Suppressor macrophage treated with lipopolysaccharide for 4 hours (primary cell): Measurements from ENCODE around the gene RGP1.

Experiments used
- DNase-seq: peaks from one replicate; pipeline ENCODE4 v3.0.0-alpha.2; 2020

RGP1 gene

DNA sequence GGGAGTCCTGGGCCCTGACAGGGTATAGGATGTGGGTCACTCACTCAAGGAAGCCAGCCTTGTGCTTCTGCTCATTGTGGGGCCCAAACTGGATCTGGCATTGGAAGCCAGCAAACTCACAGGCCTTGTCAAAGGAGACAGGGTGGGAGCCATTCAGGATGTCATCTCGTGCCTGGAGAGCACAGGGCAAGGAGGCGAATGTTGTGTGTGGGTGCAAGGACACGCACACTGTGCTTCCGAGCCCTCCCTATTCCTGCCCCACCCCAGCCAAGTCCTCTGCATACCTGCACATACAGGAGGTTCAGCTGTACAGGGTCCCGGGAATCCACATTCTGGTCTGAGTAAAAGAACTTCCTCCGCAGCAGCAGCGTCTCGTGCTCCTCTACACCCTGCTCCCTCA lies 25.2 kb upstream of the RGP1 start:
- no peak for DNase-seq

DNA sequence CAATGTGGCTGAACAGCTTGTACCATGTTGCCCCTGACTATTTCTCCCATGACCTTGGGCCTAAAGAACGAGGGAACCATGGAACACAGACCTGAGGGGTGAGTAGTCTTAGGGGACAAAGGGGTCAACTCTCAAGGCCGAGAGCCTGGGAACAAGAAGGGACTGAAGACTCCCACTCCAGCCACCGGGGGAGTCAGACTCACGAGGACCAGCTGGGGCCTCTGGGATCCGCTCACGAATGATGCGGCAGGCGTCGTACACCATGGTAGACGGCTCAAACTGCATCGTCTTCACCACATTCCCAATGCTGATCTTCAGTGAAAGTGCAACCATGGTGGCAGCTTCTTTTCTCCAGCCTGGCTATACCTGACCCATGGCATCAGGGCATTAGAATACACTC lies 23.7 kb upstream of the RGP1 start:
- DNase-seq: no peak

DNA sequence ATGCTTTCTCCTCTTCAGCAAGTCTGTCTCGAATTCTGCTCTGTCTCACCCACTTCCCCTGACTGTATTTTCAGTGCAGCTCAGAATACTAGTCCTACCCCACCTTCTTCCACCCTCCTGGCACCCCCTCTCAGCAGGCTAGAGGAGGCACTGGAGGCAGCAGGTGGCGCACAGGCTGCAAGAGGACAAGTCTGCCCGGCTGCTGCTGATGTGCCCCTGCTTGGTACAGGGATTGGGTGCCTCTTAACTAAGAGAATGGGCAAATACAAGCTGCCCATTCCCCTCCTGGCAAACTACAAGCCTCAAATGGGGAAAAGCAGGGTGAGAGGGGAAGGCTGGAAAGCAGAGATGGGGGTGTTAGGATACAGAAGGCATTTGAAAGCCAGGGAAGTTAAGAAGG lies 22.2 kb upstream of the RGP1 start:
- DNase-seq: peak; percentile 20

DNA sequence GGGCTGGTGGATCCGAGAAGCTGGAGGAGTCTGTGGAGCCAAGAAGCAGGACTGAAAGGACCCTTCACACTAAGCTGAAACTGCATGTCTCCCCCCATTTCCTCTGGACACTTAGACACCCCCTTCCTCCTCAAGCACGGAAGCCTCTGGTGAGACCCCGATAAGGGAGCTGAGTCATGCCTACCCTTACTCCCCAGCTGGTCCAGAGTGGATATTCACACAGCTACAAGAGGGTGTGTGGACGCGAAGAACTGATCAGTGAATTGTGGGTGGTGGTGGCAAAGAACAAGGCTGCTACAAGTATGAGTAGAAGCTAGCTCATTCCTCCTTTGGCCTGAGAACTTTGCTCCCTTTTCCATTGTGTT lies 21.4 kb upstream of the RGP1 start:
- DNase-seq: no peak

DNA sequence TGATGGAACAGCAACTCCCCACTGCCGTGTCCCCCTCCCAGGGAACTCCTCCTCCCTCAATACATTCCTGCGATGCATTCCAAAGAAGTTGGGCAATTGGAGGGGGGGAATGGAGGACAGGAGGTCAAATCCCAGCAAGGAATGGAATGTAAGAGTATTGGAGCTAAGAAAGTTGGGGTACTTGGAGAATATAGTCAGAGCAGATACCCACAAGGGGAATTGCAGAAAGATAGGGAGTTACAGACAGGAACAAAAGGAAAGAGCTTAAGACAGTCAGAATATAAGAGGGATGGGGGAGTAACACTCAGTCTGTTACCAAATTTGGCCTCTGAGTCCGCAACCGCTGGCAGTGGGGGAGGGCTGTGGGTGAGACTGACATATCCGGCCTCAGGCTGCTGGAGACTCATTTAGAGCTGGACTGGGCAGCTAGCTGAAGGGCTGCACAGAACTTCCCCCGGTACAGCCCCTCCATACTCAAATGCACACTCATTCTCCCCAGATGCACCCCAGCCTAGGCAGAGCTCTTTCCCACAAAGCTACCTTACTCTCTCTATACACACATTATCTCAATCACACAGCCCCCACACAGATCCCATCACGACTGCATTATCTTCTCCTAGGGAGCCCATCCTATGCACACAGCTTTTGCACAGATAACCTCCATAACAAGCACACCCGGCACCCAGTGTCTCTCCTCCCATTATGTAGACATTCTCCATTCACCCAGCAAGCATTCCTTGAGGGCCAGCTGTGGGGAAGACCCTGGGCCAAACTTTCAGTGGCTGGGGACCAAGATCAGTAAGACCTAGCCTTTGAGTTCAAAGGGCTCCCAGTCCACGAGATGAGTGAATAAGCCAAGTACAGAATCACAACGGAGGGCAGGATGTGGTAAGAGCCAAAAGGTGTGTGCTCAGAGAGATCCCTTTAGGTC lies 20.8 kb upstream of the RGP1 start:
- DNase-seq: peak; percentile 81

DNA sequence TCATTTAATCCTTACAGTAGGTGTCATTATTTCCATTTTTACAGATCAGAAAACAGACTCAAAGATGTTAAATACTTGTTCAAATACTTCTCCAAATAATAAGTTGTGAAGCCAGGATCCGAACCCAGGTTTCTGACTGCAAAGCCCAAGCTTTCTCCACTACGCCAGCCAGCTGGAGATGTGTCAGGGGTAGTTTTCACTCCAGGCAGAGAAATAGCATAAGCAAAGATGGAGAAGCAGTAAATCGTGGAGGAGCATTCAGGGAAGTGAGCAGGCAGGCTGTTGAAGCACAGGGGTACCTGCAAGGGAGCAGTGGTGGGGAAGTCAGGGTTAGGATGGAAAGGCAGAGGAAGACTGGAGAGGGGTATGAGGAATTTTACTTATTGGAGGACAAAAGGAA lies 20.0 kb upstream of the RGP1 start:
- no peak for DNase-seq

DNA sequence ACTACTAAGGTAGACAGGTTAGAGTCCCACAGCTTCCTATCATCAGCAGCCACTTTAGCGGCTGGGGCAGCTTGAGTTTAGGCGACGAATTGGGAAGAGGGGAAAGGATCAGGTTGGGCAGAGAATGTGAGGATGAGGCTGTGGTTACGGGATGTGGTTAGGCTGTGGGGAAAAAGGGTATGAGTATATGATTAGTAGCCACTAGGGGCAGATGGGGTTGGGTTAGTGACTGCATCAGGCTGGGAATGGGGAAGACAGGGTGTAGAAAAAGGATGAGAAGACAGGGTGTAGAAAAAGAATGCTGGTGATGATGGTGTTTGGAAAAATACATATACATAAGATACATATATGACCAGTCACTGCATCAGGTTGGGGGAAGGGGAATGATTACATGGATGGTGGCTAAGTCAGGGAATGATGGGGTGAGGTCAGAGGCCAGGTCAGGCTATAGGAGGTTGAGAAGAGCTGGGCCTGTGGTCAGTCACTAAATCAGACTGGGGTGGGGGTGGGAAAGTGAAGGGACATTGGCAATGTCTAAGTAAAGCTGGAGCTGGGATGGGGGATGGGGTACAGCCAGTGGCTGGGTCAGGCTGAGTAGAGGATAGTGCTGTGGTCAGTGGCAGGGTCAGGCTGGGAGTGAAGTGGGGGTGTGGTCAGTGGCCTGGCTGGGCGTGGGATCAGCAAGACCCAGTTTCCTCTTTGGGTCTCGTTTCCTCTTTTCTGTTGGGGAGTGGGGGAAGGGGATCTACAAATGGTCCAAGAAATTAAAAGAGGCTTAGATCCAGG lies 19.2 kb upstream of the RGP1 start:
- peak; percentile 86 for DNase-seq

DNA sequence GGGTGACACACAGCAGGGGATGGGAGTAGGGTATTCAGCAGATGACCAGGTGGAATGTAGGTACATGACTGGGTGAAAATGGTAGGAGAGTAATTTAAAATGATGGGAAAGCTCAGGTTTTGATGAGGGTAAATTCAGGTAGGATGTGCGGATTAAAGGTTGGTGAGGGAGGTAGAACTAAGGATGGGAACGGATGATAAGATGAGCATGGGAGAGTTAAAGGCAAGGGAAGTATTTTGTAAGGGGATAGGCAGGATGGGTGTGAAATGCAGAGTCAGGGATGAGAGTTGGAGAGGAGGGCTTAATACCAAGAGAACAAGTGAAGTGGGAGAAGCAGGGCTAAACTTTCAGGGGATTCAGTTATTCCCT lies 18.6 kb upstream of the RGP1 start:
- no peak for DNase-seq

DNA sequence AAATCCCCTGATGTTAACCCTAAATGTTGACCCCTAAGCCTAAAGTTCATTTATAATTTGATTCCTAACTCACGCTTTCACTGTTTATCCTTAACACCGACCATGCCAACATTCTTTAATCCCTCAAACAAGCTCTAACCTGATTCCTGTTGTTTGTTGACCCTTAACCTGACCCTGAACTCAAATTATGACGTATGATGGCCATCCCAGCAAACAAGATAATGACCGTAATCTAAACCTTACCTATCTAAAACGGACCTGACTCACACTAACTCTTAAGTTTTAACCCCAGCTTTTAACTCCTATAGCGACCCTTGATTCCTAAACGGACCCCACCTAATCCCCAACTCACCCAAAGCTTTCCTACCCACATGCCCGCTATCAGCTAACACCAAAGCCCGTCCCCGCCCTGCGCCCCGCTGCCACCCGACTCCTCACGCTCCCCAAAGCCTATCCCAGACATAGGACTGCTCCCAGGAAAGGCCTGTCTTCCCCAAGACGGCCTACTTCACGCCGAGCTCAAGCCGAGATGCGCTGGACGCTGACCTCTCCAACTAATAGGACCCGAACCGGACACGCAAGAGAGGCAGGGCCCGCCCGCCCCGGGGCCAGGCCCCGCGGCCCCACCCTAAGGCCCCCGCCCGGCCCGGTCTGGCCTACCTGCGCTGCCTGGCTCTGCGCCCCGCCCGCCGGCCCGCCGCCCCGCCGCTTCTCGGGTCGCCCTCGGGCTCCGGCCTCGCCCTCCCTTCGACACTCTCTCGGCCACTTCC lies 17.5 kb upstream of the RGP1 start:
- no peak for DNase-seq

DNA sequence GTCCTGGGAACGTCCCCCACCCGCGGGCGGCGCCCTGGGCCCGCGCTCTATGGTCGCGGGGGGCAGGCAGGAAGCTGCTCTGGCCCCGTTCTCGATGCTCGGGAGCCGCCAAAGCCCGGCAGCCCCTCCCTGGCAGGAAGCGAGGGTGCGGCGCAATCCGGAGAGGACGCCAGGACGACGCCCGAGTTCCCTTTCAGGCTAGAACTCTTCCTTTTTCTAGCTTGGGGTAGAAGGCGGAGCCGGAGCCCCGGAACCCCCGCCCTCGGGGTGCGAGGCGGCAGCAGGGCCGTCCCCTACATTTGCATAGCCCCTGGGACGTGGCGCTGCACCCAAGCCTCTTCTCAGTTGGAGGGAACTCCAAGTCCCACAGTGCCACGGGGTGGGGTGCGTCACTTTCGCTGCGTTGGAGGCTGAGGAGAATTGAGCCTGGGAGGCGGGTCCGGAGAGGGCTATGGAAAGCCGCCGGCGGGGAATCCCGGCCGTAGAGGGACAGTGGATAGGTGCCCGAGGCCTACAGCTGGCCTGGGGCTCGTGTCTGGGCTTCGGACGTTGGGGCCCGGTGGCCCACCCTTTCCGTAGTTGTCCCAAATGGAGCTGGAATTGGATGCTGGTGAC lies 16.8 kb upstream of the RGP1 start, which contains the start of the genes CREB3 and TLN1:
Gene CREB3 (plus strand): TSS at position 482 of the 615 bp plus-strand sequence. CDS start 107 bp downstream, at position 589.
Gene TLN1 (minus strand): TSS at position 11 of the 615 bp plus-strand sequence. CDS start 6,501 bp downstream, outside the sequence.
- DNase-seq: peak; percentile 100

DNA sequence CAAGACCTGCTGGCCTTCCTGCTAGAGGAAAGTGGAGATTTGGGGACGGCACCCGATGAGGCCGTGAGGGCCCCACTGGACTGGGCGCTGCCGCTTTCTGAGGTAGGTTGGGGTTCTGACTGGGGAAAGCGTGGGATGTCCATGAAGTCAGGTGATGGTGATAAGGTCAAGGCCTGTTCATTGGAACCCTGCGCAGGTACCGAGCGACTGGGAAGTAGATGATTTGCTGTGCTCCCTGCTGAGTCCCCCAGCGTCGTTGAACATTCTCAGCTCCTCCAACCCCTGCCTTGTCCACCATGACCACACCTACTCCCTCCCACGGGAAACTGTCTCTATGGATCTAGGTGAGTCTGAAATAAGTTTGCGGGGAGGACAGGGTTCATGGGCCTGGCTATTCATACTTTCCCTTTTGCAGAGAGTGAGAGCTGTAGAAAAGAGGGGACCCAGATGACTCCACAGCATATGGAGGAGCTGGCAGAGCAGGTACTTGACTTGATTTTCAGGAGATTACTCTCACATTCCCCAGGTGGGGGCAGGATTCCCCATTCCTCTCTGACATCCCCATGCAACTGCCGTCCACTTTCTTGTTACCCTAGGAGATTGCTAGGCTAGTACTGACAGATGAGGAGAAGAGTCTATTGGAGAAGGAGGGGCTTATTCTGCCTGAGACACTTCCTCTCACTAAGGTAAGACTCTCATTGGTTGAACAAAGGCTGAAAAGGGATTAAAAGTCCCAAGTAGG lies 16.1 kb upstream of the RGP1 start:
- DNase-seq: peak; percentile 47

DNA sequence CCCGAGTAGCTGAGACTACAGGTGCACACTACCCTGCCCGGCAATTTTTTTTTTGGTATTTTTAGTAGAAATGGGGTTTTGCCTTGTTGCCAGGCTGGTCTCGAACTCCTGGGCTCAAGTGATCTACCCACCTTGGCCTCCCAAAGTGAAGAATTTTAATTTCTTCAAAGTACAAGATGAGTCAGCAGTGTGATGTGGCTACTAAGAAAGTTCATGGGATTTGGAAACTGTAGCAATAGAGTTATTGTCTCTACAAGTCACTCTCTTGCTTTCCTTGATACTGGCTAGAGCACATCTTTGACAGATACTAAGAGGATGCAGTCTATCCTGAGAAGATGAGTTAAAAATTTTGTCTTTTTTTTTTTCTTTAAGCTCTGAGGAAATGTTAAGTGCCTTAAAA lies 15.0 kb upstream of the RGP1 start:
- no peak for DNase-seq

DNA sequence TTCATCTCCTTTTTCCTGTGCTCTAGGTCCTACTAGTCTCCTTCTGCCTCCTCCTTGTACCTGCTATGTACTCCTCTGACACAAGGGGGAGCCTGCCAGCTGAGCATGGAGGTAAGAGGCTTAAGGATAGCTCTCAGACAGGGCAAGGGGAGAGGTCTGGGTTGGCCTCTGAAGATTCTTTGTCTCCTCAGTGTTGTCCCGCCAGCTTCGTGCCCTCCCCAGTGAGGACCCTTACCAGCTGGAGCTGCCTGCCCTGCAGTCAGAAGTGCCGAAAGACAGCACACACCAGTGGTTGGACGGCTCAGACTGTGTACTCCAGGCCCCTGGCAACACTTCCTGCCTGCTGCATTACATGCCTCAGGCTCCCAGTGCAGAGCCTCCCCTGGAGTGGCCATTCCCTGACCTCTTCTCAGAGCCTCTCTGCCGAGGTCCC lies 12.9 kb upstream of the RGP1 start:
- peak; percentile 74 for DNase-seq

DNA sequence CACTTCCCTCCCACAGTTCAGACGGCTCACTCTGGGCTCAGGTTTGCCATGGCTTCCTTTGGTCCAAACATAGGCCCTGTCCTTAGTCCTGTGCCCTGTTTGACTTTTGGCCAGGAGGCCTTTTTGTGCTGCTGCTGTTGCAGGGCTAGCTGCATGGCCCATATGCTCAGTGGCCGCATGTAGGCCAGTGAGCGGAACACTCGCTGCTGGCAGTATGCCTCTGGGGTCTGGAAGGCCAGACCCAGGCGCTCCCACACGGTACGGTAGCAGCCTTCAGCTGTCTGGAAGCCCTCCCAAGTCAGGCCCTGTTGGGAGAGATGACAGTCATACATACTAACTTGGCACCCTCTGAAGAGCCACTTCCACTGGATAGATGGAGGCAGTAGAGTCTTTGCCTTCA lies 11.9 kb upstream of the RGP1 start:
- no peak for DNase-seq

DNA sequence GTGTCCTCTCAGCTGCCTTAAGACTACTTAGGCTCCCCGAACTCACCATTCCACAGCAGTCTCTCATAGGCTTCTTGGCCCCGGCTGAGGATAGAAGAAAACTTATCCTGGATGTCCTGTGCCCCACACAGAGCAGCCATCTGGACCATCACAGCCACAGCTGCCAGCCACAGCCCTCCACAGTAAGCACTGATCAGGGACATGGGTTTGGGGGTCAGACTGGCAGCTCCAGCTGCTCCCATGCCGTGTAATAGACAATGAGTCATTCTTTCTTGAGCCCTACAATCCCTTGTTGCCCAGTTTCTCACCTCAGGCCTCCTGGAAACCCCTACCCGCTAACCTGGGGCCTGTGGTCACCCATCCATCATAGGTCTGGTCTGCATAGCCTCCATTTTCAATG lies 10.9 kb upstream of the RGP1 start:
- no peak for DNase-seq

DNA sequence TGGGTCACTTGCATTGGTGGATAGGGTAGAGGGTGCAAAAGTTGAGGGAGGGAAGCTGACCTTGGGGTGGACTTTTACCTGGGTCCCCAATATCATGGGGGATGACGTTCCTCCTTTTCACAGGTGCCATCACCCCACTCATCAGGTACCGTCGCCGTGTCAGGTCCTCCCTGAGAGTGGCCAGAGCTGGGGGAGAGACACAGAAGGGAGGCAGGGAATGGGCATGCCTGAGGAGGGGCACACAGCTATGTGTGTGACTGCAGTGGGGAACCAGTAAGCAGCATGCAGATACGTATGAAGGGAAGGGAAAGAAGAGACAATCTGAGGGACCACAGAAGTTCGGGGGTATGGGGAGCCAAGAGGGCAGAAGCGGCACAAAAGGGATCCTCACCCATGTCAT lies 10.2 kb upstream of the RGP1 start:
- DNase-seq: no peak

DNA sequence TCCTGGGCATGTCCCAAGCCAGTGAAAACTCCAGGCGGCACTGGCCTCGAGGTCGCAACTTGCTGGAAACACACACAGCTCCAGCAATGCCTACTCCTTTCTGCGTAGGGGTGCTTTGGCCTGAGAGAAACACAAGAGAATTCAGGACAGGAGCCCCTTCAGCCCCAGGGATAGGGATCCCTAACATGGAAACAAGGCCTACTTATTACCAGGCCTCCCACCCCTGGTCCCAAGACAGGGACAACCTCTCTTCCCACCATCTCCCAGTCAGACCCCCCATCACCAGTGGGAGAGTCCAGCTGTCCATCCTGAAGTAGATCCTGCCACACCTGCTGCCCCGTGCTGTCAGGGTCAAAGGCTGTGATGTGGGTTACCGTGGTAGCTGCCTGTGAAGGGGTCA lies 8.8 kb upstream of the RGP1 start:
- DNase-seq: no peak

DNA sequence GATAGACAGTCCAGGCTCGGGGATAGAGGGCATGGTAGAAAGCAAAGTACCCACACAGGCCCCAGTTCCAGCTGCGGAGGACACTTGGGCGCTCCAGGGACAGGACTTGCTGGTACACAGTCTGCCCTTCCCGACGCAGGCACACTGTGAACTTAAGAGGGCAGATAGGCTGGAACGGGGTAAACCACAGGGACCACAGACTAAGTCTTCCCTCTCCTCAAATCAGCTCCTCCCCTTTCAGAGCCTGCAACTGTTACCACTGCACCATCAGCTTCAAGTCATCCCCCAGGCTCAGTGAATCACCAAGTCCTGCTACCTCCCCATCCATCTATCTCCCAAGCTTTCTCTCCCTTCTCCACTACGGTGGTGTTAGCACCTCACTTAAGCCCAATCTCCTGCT lies 7.3 kb upstream of the RGP1 start:
- no peak for DNase-seq

DNA sequence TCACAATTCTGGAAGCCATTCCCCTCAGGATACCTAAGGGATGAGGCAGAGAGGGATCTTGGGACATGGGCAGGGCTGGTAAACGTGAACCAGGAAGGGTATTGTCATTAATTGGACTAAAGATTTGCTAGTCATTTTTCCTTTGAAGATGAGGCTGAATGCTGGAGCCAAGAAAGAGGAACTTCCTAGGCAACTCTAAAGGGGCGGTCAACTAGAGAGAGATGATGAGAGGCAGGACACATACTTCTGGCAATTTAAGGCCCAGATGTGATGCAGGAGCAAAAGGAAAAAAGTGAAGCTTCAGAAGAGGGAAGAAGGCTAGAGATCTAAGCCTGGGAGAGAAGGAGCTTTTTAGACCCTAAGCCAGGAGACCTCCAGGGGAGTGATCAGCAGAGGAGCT lies 5.6 kb upstream of the RGP1 start:
- DNase-seq: no peak

DNA sequence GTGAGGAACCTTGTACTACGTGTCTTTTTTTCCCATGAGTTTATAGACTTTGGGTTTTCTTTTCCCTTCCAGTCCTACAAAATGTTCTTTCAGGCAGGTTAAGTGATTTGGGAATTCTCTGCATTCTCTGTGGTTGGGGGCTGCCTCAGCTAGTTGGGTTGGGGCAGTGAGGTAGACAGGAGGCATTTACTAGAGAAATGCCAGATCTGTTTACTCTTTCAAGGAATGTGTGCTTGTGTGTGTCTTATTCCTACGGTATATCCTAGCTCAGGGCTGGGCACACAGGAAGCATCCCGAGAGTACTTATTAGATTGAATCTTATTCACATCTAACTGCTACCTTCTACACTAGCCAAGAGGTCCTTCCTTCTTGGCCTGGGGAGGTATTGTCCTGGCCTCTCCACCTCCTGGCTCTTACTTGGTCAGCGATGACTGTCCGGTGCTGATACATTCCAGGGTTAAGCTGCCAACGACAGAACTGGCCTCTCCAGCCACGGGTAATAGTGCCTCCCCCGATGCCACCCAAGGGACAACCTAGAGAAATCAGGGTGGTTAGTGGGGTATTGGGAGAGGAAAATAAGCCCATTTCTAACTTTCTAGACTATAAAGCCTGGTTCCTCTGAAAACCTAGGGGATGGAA lies 5.1 kb upstream of the RGP1 start:
- DNase-seq: no peak

DNA sequence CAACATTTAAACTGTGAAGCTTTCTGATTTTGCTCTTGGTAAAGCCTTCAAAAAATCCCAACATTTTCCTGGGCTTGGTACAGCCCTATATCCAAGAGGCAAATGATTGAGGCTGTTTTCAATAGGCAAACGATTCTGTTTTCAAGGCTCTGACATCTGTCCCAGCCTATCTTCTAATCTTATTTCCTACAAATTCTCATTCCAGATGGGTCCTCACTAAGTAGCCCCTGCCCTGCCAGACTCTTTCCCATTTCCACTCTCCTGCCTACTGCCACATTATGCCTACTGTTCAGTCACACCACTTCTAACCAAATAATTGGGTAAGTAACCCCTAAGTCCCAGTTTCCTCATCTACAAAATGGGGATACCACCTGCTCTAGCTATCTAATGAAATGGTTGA lies 3.5 kb upstream of the RGP1 start:
- no peak for DNase-seq

DNA sequence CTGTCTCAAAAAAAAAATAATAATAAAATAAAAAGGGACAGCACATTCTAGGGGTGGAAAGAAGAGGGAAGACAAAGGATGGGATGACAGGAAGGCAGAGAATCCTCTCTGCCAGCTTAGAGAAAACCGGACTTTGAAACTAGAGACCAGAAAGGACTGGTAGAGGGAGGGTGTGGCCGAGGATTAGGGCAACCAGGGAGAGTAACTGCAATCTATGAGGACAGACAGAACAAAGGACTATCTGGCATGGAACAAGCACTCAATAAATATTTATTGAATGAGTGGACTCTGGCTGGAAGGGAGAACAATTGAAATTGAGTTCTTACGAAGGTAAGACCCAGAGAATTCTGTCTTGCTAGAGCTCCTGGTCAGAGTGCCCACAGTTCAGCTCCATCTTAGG lies 2.5 kb upstream of the RGP1 start:
- no peak for DNase-seq
